VCaP (cell line): ENCODE data around the gene BMPR1B.

Source experiments
- H3K27ac ChIP-seq: fragments of 450-650 bp; 2 replicates; pipeline ENCODE4 v1.5.1; 2017
- TF ChIP-seq, protein P1 (sequence below): fragments of 450-650 bp; conservative IDR thresholded peaks from 2 replicates; pipeline ENCODE4 v1.5.1; 2017; ENCODE audit warnings: mild to moderate bottlenecking, moderate library complexity

The BMPR1B gene

GRCh38 chr4:95204267-95204844, 446.6 kb downstream of the BMPR1B start:
- H3K27ac ChIP-seq, result no peak overlapping the region
- TF ChIP-seq, protein P1, sequence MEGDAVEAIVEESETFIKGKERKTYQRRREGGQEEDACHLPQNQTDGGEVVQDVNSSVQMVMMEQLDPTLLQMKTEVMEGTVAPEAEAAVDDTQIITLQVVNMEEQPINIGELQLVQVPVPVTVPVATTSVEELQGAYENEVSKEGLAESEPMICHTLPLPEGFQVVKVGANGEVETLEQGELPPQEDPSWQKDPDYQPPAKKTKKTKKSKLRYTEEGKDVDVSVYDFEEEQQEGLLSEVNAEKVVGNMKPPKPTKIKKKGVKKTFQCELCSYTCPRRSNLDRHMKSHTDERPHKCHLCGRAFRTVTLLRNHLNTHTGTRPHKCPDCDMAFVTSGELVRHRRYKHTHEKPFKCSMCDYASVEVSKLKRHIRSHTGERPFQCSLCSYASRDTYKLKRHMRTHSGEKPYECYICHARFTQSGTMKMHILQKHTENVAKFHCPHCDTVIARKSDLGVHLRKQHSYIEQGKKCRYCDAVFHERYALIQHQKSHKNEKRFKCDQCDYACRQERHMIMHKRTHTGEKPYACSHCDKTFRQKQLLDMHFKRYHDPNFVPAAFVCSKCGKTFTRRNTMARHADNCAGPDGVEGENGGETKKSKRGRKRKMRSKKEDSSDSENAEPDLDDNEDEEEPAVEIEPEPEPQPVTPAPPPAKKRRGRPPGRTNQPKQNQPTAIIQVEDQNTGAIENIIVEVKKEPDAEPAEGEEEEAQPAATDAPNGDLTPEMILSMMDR, result no peak

GRCh38 chr4:95204873-95205272, 447.1 kb downstream of the BMPR1B start:
- TF ChIP-seq, protein P1, result peak; percentile 72

More at GRCh38 chr4:95204873-95205272, 447.1 kb downstream of the BMPR1B start:
- H3K27ac ChIP-seq, result no peak overlapping the region
